Endothelial cell of umbilical vein (primary cell): Measurements from ENCODE around the gene IKZF5.

Source experiments
- CTCF ChIP-seq, 2 donors: IDR thresholded peaks; 1 replicate in 1 of 2; 2 replicates in 1 of 2; pipeline ENCODE4 v1.5.1; 2011; ENCODE audit warnings: low read length in 2 of 2, mild to moderate bottlenecking in 2 of 2, moderate library complexity in 2 of 2, control low read depth in 1 of 2, inconsistent platforms in 1 of 2, low read depth in 1 of 2; ENCODE audit not compliant: insufficient read depth in 1 of 2; ENCODE audit errors: extremely low read depth in 1 of 2
- EZH2 ChIP-seq: IDR thresholded peaks from 2 replicates; pipeline ENCODE4 v1.6.1; 2012; ENCODE audit warnings: borderline replicate concordance, low read depth, mild to moderate bottlenecking, moderate library complexity, low read length, inconsistent platforms; ENCODE audit not compliant: severe bottlenecking
- GATA2 ChIP-seq: IDR thresholded peaks from 2 replicates; pipeline ENCODE4 v1.7.0; 2011; ENCODE audit warnings: low read depth, mild to moderate bottlenecking, moderate library complexity, mixed read lengths, low read length; ENCODE audit not compliant: insufficient read length, insufficient read depth
- JUN ChIP-seq: IDR thresholded peaks from 2 replicates; pipeline ENCODE4 v1.6.1; 2011; ENCODE audit warnings: borderline replicate concordance, low read depth; ENCODE audit not compliant: insufficient read length, insufficient read depth
- MYC ChIP-seq: IDR thresholded peaks from one replicate; pipeline ENCODE4 v1.6.1; 2011; ENCODE audit warnings: mild to moderate bottlenecking, low read depth, low read length
- POLR2A ChIP-seq: IDR thresholded peaks from 2 replicates; pipeline ENCODE4 v1.6.1; 2012; ENCODE audit warnings: low read depth, mild to moderate bottlenecking, control low read depth, low read length
- POLR2AphosphoS5 ChIP-seq: IDR thresholded peaks from 2 replicates; pipeline ENCODE4 v1.6.1; 2012; ENCODE audit warnings: low read depth, mild to moderate bottlenecking, control low read depth, low read length, moderate library complexity; ENCODE audit not compliant: insufficient read depth
- TF ChIP-seq, protein P1 (sequence below): IDR thresholded peaks from 2 replicates; pipeline ENCODE4 v1.6.1; 2011; ENCODE audit not compliant: insufficient read depth, insufficient read length

DNA sequence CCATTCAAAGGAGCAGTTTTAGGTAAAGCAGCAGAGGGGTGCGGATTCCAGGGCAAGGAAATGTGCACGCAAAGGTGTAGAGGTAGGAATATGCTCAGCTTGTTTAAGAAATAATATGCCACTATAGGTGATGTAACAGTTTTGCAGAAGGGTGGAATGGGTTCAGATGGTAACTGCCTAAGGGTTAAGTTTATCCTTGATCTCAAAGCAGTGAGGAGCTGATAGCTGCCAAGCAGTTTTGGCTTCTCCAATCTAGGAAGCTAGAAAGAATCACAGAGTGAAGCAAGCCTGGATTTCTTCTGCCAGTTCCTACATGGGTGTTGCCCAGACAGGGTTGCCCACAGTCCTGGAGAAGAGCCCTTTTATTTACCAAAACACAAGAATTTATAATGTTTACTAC, 6.2 kb upstream of the IKZF5 start:
- TF ChIP-seq POLR2A (no peak), CTCF (IDR thresholded peaks at IDR 0.05; ENCODE audit: extremely low read depth in 1 of 2, insufficient read depth in 1 of 2, low read depth in 1 of 2, low read length in 2 of 2) (no peak), JUN (no peak), EZH2 (no peak), POLR2AphosphoS5 (no peak), MYC (no peak), GATA2 (no peak)
- TF ChIP-seq, protein P1, sequence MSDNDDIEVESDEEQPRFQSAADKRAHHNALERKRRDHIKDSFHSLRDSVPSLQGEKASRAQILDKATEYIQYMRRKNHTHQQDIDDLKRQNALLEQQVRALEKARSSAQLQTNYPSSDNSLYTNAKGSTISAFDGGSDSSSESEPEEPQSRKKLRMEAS = no peak
